GM19438 (cell line): ENCODE results near the gene THSD1.
A peak's percentile ranks its signal among the peaks of the same experiment; 100 is the strongest.

Experiments used
- ATAC-seq: cut with Tn5 transposase; IDR thresholded peaks from one replicate; pipeline ENCODE4 v1.9.1; 2021; ENCODE audit warnings: low read depth; ENCODE audit not compliant: unreplicated experiment

THSD1 gene

GRCh38 chr13:52405767-52406494 lies at the start of gene THSD1:
Gene THSD1 (minus strand): TSS chr13:52406172. CDS start chr13:52402600, 3,572 bp downstream.
- ATAC-seq, result no peak

GRCh38 chr13:52455677-52456041 lies 49.7 kb upstream of the THSD1 start:
- ATAC-seq, result peak; percentile 42

GRCh38 chr13:52454820-52455676 lies 49.1 kb upstream of the THSD1 start, which contains the start of gene CKAP2:
Gene CKAP2 (plus strand): TSS chr13:52455478. CDS start chr13:52455557, 79 bp downstream.
- ATAC-seq, result peak; percentile 74

GRCh38 chr13:52454459-52454819 lies 48.5 kb upstream of the THSD1 start:
- no peak for ATAC-seq

- ATAC-seq, result no peak
Measured at GRCh38 chr13:52452470-52452869, 46.5 kb upstream of the THSD1 start.

- ATAC-seq, result no peak
Measured at GRCh38 chr13:52451135-52451804, 45.3 kb upstream of the THSD1 start.

- no peak for ATAC-seq
Measured at GRCh38 chr13:52450793-52451116, 44.8 kb upstream of the THSD1 start.

GRCh38 chr13:52450012-52450792 lies 44.2 kb upstream of the THSD1 start, which contains the start of gene VPS36:
Gene VPS36 (minus strand): TSS chr13:52450634. CDS start chr13:52450594, 40 bp downstream.
- ATAC-seq, result peak; percentile 68

- peak; percentile 0 for ATAC-seq
Measured at GRCh38 chr13:52449331-52450011, 43.5 kb upstream of the THSD1 start.

GRCh38 chr13:52447815-52448552 lies 42.0 kb upstream of the THSD1 start:
- no peak for ATAC-seq

GRCh38 chr13:52447354-52447753 lies 41.4 kb upstream of the THSD1 start:
- no peak for ATAC-seq

- ATAC-seq, result no peak
Measured at GRCh38 chr13:52446265-52446664, 40.3 kb upstream of the THSD1 start.

- no peak for ATAC-seq
Measured at GRCh38 chr13:52432456-52432855, 26.5 kb upstream of the THSD1 start.

- no peak for ATAC-seq
Measured at GRCh38 chr13:52428295-52428694, 22.3 kb upstream of the THSD1 start.

- ATAC-seq, result no peak
Measured at GRCh38 chr13:52421216-52421615, 15.2 kb upstream of the THSD1 start.

- no peak for ATAC-seq
Measured at GRCh38 chr13:52419080-52419479, 13.1 kb upstream of the THSD1 start.

- no peak for ATAC-seq
Measured at GRCh38 chr13:52414963-52415362, 9.0 kb upstream of the THSD1 start.

- ATAC-seq, result no peak
Measured at GRCh38 chr13:52414051-52414450, 8.1 kb upstream of the THSD1 start.

- no peak for ATAC-seq
Measured at GRCh38 chr13:52412128-52412527, 6.2 kb upstream of the THSD1 start.
